HL-60 (cell line): ENCODE measurements around the gene PELI1.

Experiments
- DNase-seq, 2 experiments: peaks; one replicate each; pipeline ENCODE4 v3.0.0-alpha.2; 2010 to 2020; ENCODE audit warnings: low read depth in 1 of 2, low spot score in 1 of 2
- H3K27ac ChIP-seq: fragments of 250-450 bp; sonication (Bioruptor Pico); replicated peaks from 2 replicates; pipeline ENCODE4 v1.5.1; 2020; ENCODE audit warnings: mild to moderate bottlenecking, moderate library complexity
- H3K27me3 ChIP-seq: fragments of 250-450 bp; sonication (Bioruptor Pico); 2 replicates; pipeline ENCODE4 v1.5.1; 2021; ENCODE audit warnings: mild to moderate bottlenecking, moderate library complexity; ENCODE audit not compliant: insufficient read depth, poor library complexity, severe bottlenecking
- H3K4me3 ChIP-seq: replicated peaks from 2 replicates; pipeline ENCODE4 v1.5.1; 2011; ENCODE audit warnings: mild to moderate bottlenecking, control low read depth, low read length; ENCODE audit not compliant: insufficient read depth
- GABPA ChIP-seq: IDR thresholded peaks from 2 replicates; pipeline ENCODE4 v1.6.1; 2012; ENCODE audit warnings: low read depth
- POLR2AphosphoS5 ChIP-seq: IDR thresholded peaks from 2 replicates; pipeline ENCODE4 v1.6.1; 2012; ENCODE audit warnings: low read depth
- SPI1 ChIP-seq: IDR thresholded peaks from 2 replicates; pipeline ENCODE4 v1.6.1; 2012; ENCODE audit warnings: low read depth, mild to moderate bottlenecking, borderline replicate concordance
- TF ChIP-seq, protein P1 (sequence below): IDR thresholded peaks from one replicate; pipeline ENCODE4 v1.5.1; 2011; ENCODE audit warnings: low read length, control low read depth, inconsistent platforms; ENCODE audit not compliant: insufficient read depth
- TF ChIP-seq, protein P2 (sequence below): IDR thresholded peaks from 2 replicates; pipeline ENCODE4 v1.6.1; 2012; ENCODE audit warnings: low read depth; ENCODE audit not compliant: insufficient replicate concordance

The PELI1 gene

DNA sequence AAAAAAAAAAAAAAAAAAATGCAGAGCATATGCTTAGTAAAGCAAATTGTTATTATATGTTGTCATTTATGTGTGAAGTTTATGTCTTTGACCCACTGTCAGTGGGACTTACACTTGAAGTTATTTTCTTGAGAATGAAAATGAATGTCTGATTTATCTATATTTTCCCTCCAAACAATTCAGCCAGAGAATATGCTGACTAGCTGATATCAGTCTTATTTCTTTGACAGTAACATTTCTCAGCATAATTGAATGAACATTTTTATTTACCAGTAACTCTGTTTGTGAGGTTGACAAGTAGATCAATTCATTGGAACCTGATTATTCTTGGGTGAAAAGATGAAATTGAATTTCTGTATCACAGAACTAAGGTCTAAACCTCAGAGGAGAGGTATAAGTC lies 85.0 kb downstream of the PELI1 start:
- H3K4me3 ChIP-seq: no peak overlapping the region
- H3K27me3 ChIP-seq: no peaks in the 10 kb centered on the region
- no peak overlapping the region for H3K27ac ChIP-seq
- no peak for DNase-seq
- TF ChIP-seq SPI1: no peak
- TF ChIP-seq, protein P1, sequence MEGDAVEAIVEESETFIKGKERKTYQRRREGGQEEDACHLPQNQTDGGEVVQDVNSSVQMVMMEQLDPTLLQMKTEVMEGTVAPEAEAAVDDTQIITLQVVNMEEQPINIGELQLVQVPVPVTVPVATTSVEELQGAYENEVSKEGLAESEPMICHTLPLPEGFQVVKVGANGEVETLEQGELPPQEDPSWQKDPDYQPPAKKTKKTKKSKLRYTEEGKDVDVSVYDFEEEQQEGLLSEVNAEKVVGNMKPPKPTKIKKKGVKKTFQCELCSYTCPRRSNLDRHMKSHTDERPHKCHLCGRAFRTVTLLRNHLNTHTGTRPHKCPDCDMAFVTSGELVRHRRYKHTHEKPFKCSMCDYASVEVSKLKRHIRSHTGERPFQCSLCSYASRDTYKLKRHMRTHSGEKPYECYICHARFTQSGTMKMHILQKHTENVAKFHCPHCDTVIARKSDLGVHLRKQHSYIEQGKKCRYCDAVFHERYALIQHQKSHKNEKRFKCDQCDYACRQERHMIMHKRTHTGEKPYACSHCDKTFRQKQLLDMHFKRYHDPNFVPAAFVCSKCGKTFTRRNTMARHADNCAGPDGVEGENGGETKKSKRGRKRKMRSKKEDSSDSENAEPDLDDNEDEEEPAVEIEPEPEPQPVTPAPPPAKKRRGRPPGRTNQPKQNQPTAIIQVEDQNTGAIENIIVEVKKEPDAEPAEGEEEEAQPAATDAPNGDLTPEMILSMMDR: no peak
- no peak for TF ChIP-seq GABPA
- no peak for TF ChIP-seq POLR2AphosphoS5
- TF ChIP-seq, protein P2, sequence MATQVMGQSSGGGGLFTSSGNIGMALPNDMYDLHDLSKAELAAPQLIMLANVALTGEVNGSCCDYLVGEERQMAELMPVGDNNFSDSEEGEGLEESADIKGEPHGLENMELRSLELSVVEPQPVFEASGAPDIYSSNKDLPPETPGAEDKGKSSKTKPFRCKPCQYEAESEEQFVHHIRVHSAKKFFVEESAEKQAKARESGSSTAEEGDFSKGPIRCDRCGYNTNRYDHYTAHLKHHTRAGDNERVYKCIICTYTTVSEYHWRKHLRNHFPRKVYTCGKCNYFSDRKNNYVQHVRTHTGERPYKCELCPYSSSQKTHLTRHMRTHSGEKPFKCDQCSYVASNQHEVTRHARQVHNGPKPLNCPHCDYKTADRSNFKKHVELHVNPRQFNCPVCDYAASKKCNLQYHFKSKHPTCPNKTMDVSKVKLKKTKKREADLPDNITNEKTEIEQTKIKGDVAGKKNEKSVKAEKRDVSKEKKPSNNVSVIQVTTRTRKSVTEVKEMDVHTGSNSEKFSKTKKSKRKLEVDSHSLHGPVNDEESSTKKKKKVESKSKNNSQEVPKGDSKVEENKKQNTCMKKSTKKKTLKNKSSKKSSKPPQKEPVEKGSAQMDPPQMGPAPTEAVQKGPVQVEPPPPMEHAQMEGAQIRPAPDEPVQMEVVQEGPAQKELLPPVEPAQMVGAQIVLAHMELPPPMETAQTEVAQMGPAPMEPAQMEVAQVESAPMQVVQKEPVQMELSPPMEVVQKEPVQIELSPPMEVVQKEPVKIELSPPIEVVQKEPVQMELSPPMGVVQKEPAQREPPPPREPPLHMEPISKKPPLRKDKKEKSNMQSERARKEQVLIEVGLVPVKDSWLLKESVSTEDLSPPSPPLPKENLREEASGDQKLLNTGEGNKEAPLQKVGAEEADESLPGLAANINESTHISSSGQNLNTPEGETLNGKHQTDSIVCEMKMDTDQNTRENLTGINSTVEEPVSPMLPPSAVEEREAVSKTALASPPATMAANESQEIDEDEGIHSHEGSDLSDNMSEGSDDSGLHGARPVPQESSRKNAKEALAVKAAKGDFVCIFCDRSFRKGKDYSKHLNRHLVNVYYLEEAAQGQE: no peak

DNA sequence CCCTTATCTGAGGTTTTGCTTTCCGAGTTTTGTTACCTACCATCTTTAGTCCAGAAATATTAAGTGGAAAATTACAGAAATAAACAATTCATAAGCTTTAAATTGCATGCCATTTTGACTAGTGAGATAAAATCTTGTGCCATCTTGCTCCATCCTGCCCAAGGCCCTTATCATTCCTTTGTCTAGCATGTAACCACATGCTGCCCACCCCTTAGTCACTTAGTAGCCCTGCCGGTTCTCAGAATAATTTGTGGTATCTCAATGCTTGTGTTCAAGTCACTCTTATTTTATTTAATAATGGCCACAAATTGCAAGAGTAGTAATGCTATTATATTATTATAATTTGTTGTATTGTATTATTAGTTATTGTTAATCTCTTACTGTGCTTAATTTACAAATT lies 88.2 kb downstream of the PELI1 start:
- H3K27ac ChIP-seq: no peak overlapping the region
- H3K27me3 ChIP-seq: no peaks in the 10 kb centered on the region
- TF ChIP-seq, protein P1: no peak
- TF ChIP-seq POLR2AphosphoS5 (no peak), SPI1 (no peak), GABPA (no peak)
- TF ChIP-seq, protein P2: no peak
- no peak overlapping the region for H3K4me3 ChIP-seq
- no peak for DNase-seq

DNA sequence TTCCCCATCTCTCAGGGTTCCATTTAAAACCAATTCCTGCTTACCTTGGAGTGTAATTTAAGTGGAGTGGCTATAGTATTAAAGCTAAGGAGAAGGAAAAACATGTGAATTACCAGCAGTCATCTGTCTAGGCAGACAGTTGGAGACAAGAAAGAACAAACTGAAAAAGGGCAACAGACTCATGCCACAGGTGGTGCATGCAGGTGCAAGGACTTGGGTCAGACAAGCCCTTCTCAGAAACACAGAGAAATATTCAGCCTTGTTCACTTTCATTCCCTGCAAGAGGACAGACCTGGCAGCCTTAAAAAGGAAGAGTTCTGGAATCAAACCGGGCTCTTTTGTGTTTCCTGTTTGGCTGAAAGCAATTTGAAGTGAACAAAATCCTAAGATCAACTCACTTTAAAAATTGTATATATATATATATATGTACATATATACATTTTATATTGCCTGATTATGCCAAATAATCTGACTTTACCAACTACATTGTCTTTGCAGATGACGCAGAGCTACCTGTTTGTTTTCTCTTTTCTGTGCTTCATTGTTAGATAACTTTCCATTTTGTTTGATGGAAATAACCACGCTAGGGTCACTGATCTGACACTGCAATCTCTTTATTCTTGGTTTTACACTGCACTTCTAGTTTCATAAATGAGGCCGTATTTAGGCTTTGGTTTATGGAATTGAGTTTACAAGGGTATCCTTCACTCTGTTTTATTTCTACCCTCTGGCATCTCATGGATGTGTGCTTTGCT lies 89.9 kb downstream of the PELI1 start:
- Histone ChIP-seq H3K27me3 (no peaks in the 10 kb centered on the region), H3K4me3 (no peak overlapping the region), H3K27ac (no peak overlapping the region)
- TF ChIP-seq GABPA: no peak
- TF ChIP-seq SPI1: no peak
- TF ChIP-seq, protein P1: no peak
- TF ChIP-seq, protein P2: no peak
- no peak for TF ChIP-seq POLR2AphosphoS5
- no peak for DNase-seq
